HepG2 (cell line): ENCODE measurements around the gene MAGEA1.

Source experiments
- CREB1 ChIP-seq, 2 experiments: fragments of 450-650 bp in 1 of 2; IDR thresholded peaks; 2 replicates each; pipeline ENCODE4 v1.6.1; 2016 to 2017; ENCODE audit warnings: control low read depth in 1 of 2, mild to moderate bottlenecking in 1 of 2, missing compliant biosample characterization in 1 of 2, missing genetic modification characterization in 1 of 2
- CTCF ChIP-seq: sonication (generic); formaldehyde crosslinking; IDR thresholded peaks from 2 replicates; pipeline ENCODE4 v1.5.0; 2020; ENCODE audit warnings: mild to moderate bottlenecking, missing genetic modification reagents, moderate library complexity
- ETV6 ChIP-seq: sonication (generic); formaldehyde crosslinking; conservative IDR thresholded peaks from 2 replicates; pipeline ENCODE4 v1.4.0; 2020; ENCODE audit warnings: missing genetic modification reagents
- FOXP4 ChIP-seq: sonication (generic); formaldehyde crosslinking; IDR thresholded peaks from 2 replicates; pipeline ENCODE4 v1.4.0; 2020; ENCODE audit warnings: missing genetic modification reagents
- NFRKB ChIP-seq: fragments of 450-650 bp; IDR thresholded peaks from 2 replicates; pipeline ENCODE4 v1.6.1; 2017
- RELA ChIP-seq: sonication (generic); formaldehyde crosslinking; IDR thresholded peaks from 2 replicates; pipeline ENCODE4 v1.4.0; 2020; ENCODE audit warnings: missing genetic modification reagents
- ZNF460 ChIP-seq: sonication (generic); formaldehyde crosslinking; IDR thresholded peaks from 2 replicates; pipeline ENCODE4 v1.5.1; 2020; ENCODE audit warnings: missing genetic modification reagents, mild to moderate bottlenecking, borderline replicate concordance
- ZNF652 ChIP-seq: IDR thresholded peaks from 2 replicates; pipeline ENCODE4 v1.6.1; 2016; ENCODE audit warnings: low read depth, borderline replicate concordance
- ZNF790 ChIP-seq: sonication (generic); formaldehyde crosslinking; IDR thresholded peaks from 2 replicates; pipeline ENCODE4 v1.8.0; 2022; ENCODE audit warnings: missing genetic modification reagents, mild to moderate bottlenecking, borderline replicate concordance

- TF ChIP-seq CTCF (CRISPR knock-in tag) (no peak), CREB1 (IDR thresholded peaks at IDR 0.05) (no peak), CREB1 (CRISPR knock-in tag; IDR thresholded peaks at IDR 0.05) (no peak), FOXP4 (no peak), ZNF790 (CRISPR knock-in tag) (no peak), ETV6 (no peak), RELA (CRISPR knock-in tag) (no peak), ZNF460 (no peak), NFRKB (no peak), ZNF652 (CRISPR knock-in tag) (no peak)
These were observed 5.7 kb downstream of the MAGEA1 start for GRCh38 chrX:153184787-153185186.
